ENCODE data around the gene C1orf105.
"Not testable (repeated sequence)": the region's sequence is repeated elsewhere in the genome, so short reads cannot be mapped to it uniquely, and the experiment has no call there.

Gene C1orf105

GRCh38 chr1:172411791-172412338 is 8.6 kb upstream of the C1orf105 start:
- DNase-seq: no peak
- in situ Hi-C loops (cut with HindIII; ENCODE audit: low pct_ligation_motif_present, low pct_unique_long_range_greater_than_20kb, low sequenced_read_pairs): loop anchor here (25.0 kb wide), 1 partner anchor 425 kb away; no protein-coding TSS in a partner anchor

GRCh38 chr1:172414331-172414730 is 6.2 kb upstream of the C1orf105 start:
- in situ Hi-C loops (cut with HindIII; ENCODE audit: low pct_ligation_motif_present, low pct_unique_long_range_greater_than_20kb, low sequenced_read_pairs): loop anchor here (25.0 kb wide), 1 partner anchor 427 kb away; no protein-coding TSS in a partner anchor
- DNase-seq: no peak

- DNase-seq: no peak
- in situ Hi-C loops (cut with HindIII; ENCODE audit: low pct_ligation_motif_present, low pct_unique_long_range_greater_than_20kb, low sequenced_read_pairs): loop anchor here (25.0 kb wide), 1 partner anchor 429 kb away; no protein-coding TSS in a partner anchor
Measured at GRCh38 chr1:172416496-172417035, 3.9 kb upstream of the C1orf105 start.

GRCh38 chr1:172417557-172417956 is 2.9 kb upstream of the C1orf105 start:
- in situ Hi-C loops (cut with HindIII; ENCODE audit: low pct_ligation_motif_present, low pct_unique_long_range_greater_than_20kb, low sequenced_read_pairs): loop anchor here (25.0 kb wide), 1 partner anchor 430 kb away; no protein-coding TSS in a partner anchor
- DNase-seq: peak; percentile 39

- in situ Hi-C loops (cut with HindIII; ENCODE audit: low pct_ligation_motif_present, low pct_unique_long_range_greater_than_20kb, low sequenced_read_pairs): loop anchor here (25.0 kb wide), 1 partner anchor 435 kb away; no protein-coding TSS in a partner anchor
- no peak for DNase-seq
Measured at GRCh38 chr1:172421974-172422604, 1.6 kb downstream of the C1orf105 start.

- DNase-seq: no peak
- in situ Hi-C loops (cut with HindIII; ENCODE audit: low pct_ligation_motif_present, low pct_unique_long_range_greater_than_20kb, low sequenced_read_pairs): loop anchor here (25.0 kb wide), 1 partner anchor 436 kb away; no protein-coding TSS in a partner anchor
Measured at GRCh38 chr1:172423336-172423735, 2.9 kb downstream of the C1orf105 start.

- in situ Hi-C loops (cut with HindIII; ENCODE audit: low pct_ligation_motif_present, low pct_unique_long_range_greater_than_20kb, low sequenced_read_pairs): no loop called here
- no peak for DNase-seq
Measured at GRCh38 chr1:172425339-172425738, 4.9 kb downstream of the C1orf105 start.

- no peak for DNase-seq
- in situ Hi-C loops (cut with HindIII; ENCODE audit: low pct_ligation_motif_present, low pct_unique_long_range_greater_than_20kb, low sequenced_read_pairs): no loop called here
Measured at GRCh38 chr1:172427191-172427590, 6.7 kb downstream of the C1orf105 start.

- DNase-seq: peak; percentile 82
- in situ Hi-C loops (cut with HindIII; ENCODE audit: low pct_ligation_motif_present, low pct_unique_long_range_greater_than_20kb, low sequenced_read_pairs): no loop called here
Measured at GRCh38 chr1:172429331-172430127, 9.0 kb downstream of the C1orf105 start.

GRCh38 chr1:172430128-172430454 is 9.6 kb downstream of the C1orf105 start:
- DNase-seq: no peak
- in situ Hi-C loops (cut with HindIII; ENCODE audit: low pct_ligation_motif_present, low pct_unique_long_range_greater_than_20kb, low sequenced_read_pairs): no loop called here

GRCh38 chr1:172431204-172431603 is 10.7 kb downstream of the C1orf105 start:
- in situ Hi-C loops (cut with HindIII; ENCODE audit: low pct_ligation_motif_present, low pct_unique_long_range_greater_than_20kb, low sequenced_read_pairs): no loop called here
- no peak for DNase-seq

GRCh38 chr1:172431721-172432192 is 11.3 kb downstream of the C1orf105 start:
- no peak for DNase-seq
- in situ Hi-C loops (cut with HindIII; ENCODE audit: low pct_ligation_motif_present, low pct_unique_long_range_greater_than_20kb, low sequenced_read_pairs): no loop called here

- DNase-seq; in situ Hi-C loops (cut with HindIII; ENCODE audit: low pct_ligation_motif_present, low pct_unique_long_range_greater_than_20kb, low sequenced_read_pairs): not testable (repeated sequence)
Measured at GRCh38 chr1:172437183-172437582, 16.7 kb downstream of the C1orf105 start.

- DNase-seq: no peak
- in situ Hi-C loops (cut with HindIII; ENCODE audit: low pct_ligation_motif_present, low pct_unique_long_range_greater_than_20kb, low sequenced_read_pairs): no loop called here
Measured at GRCh38 chr1:172442404-172442803, 21.9 kb downstream of the C1orf105 start.

- DNase-seq: no peak
- in situ Hi-C loops (cut with HindIII; ENCODE audit: low pct_ligation_motif_present, low pct_unique_long_range_greater_than_20kb, low sequenced_read_pairs): no loop called here
Measured at GRCh38 chr1:172442843-172443565, 22.5 kb downstream of the C1orf105 start.

GRCh38 chr1:172443666-172444453 is 23.4 kb downstream of the C1orf105 start, which contains the start of gene PIGC:
Gene PIGC (minus strand): TSS chr1:172444069. CDS start chr1:172442622, 1,447 bp downstream.
- DNase-seq: peak; percentile 90
- in situ Hi-C loops (cut with HindIII; ENCODE audit: low pct_ligation_motif_present, low pct_unique_long_range_greater_than_20kb, low sequenced_read_pairs): no loop called here

GRCh38 chr1:172446547-172446946 is 26.1 kb downstream of the C1orf105 start:
- in situ Hi-C loops (cut with HindIII; ENCODE audit: low pct_ligation_motif_present, low pct_unique_long_range_greater_than_20kb, low sequenced_read_pairs): no loop called here
- no peak for DNase-seq

GRCh38 chr1:172447641-172448040 is 27.2 kb downstream of the C1orf105 start:
- DNase-seq: no peak
- in situ Hi-C loops (cut with HindIII; ENCODE audit: low pct_ligation_motif_present, low pct_unique_long_range_greater_than_20kb, low sequenced_read_pairs): no loop called here
